Urinary bladder (tissue), 4 donors: Measurements from ENCODE around the gene PRCC. TPM values are rescaled to one million over a fixed set of nuclear protein-coding genes. Genes with fewer than 3 reads are reported as not detected.

Experiments
- DNase-seq: peaks from one replicate; pipeline ENCODE4 v3.0.0-alpha.2; 2015; ENCODE audit errors: extremely low spot score
- H3K27ac ChIP-seq: one replicate; pipeline ENCODE4 v1.5.1; 2013; ENCODE audit warnings: low read depth, mild to moderate bottlenecking, moderate library complexity
- H3K36me3 ChIP-seq: one replicate; pipeline ENCODE4 v1.6.1; 2013; ENCODE audit warnings: mild to moderate bottlenecking, moderate library complexity; ENCODE audit not compliant: insufficient read depth
- H3K4me1 ChIP-seq: one replicate; pipeline ENCODE4 v1.6.1; 2013; ENCODE audit warnings: mild to moderate bottlenecking, moderate library complexity; ENCODE audit not compliant: insufficient read depth
- H3K4me3 ChIP-seq: one replicate; pipeline ENCODE4 v1.5.1; 2013; ENCODE audit warnings: low read depth, low read length
- WGBS: extraction: QIAGEN DNeasy Blood & Tissue Kit; methylation state at CpG from one replicate; pipeline ENCODE4 v1.1.7; 2013; 5-methylcytosine and 5-hydroxymethylcytosine counted together
- polyA plus RNA-seq: library from polyadenylated mRNA; stranded (reverse); fragments of 200-250 nt; gene quantifications from one replicate; pipeline ENCODE4 v1.2.3, GENCODE V29; 2013
- total RNA-seq: library from RNA; depleted of rRNA; stranded (reverse); fragments of >200 nt; gene quantifications from one replicate; pipeline ENCODE4 v1.2.3, GENCODE V29; 2014
- donor health status: healthy with polysubstance abuse.
- donor health status: healthy.

The PRCC gene
- total and polyA plus RNA-seq, 2 donors, result 17.7 to 49.5 TPM

DNA sequence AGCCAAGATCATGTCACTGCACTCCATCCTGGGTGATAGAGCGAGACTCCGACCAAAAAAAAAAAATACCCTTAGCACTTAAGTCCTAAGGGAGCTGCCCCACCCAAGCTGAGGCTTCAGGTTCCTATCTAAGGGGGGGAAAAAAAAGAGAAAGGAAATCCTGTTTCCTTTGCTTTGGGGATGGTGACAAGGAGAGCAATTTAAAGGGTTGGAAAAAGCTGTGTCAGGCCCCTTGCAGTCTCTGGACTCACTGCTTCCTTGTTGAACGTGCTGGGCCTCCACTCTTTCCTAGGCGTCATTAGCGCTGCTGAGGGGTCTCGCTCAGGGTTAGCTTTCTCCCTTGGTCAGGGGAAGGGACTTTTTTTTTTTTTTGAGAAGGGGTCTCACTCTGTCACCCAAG, 18.1 kb downstream of the PRCC start:
- no peaks in the 10 kb centered on the region for H3K4me1 ChIP-seq
- H3K27ac ChIP-seq, result no peak overlapping the region
- DNase-seq, result no peak
- 90% methylated on average over 6 of the region's 6 CpGs for WGBS
- H3K4me3 ChIP-seq, result no peak overlapping the region
- H3K36me3 ChIP-seq, result peaks cover 6% of the 10 kb centered on the region

DNA sequence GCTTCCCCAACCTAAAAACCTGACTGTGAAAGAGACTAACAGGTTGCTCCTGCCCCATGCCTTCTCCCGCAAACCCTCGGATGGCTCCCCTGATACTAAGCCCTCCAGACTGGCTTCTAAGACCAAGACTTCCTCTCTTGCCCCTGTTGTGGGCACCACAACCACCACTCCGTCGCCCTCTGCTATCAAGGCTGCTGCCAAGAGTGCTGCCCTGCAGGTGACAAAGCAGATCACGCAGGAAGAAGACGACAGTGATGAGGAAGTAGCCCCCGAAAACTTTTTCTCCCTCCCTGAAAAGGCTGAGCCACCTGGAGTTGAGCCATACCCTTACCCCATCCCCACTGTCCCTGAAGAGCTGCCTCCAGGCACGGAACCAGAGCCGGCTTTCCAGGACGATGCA, 19.3 kb downstream of the PRCC start:
- no peak overlapping the region for H3K27ac ChIP-seq
- no peak overlapping the region for H3K4me3 ChIP-seq
- no peak for DNase-seq
- H3K36me3 ChIP-seq, result peaks cover 6% of the 10 kb centered on the region
- no peaks in the 10 kb centered on the region for H3K4me1 ChIP-seq
- WGBS, result 90% methylated on average over 10 of the region's 10 CpGs

DNA sequence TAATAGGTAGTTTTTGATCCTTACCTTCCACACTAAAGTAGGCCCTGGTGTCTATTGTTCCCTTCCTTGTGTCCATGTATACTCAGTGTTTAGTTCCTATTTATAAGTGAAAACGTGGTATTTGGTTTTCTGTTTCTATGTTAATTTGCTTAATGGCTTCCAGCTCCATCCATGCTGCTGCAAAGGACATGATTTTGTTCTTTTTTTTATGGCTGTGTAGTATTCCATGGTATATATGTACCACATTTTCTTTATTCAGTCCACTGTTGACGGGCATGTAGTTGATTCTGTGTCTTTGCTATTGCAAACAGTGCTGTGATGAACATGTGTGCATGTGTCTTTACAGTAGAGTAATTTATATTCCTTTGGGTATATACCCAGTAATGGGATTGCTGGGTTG, 20.8 kb downstream of the PRCC start:
- Histone ChIP-seq H3K4me3 (no peak overlapping the region), H3K36me3 (peaks cover 6% of the 10 kb centered on the region), H3K4me1 (no peaks in the 10 kb centered on the region), H3K27ac (no peak overlapping the region)
- no peak for DNase-seq
- 95% methylated on average over 2 of the region's 2 CpGs for WGBS

DNA sequence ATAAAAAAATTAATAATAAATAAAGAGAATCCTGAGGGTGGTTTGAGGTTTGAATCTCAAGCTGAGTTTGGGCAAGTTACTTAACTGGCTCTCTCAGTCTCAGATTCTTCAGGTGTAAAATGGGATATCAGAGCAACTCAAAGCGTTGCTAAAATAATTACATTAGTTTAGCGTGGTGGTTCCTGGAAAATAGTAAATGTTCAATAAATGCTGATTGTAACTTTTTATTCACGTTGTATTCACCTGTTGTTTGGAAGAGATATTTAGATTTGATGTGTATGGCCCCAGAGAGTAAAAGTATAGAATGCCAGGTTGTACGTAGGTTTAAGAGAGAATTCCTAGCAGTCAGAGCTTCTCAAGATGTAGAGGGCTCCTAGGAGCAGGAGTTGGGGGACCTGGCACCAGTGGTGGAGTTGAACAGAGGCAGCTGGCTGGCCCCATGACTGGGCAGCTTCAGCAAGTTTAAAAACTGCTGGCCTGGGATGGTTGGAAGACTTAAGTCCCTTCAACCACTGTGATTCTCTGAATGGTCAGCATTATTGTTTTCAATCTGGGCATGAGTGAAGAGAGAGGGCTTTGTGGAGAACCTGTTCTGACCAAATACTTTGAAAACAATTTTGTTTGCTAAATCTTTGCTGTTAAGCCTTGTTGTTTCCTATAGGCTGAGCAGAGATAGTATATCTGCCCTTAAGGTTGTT, 22.4 kb downstream of the PRCC start:
- H3K27ac ChIP-seq, result no peak overlapping the region

DNA sequence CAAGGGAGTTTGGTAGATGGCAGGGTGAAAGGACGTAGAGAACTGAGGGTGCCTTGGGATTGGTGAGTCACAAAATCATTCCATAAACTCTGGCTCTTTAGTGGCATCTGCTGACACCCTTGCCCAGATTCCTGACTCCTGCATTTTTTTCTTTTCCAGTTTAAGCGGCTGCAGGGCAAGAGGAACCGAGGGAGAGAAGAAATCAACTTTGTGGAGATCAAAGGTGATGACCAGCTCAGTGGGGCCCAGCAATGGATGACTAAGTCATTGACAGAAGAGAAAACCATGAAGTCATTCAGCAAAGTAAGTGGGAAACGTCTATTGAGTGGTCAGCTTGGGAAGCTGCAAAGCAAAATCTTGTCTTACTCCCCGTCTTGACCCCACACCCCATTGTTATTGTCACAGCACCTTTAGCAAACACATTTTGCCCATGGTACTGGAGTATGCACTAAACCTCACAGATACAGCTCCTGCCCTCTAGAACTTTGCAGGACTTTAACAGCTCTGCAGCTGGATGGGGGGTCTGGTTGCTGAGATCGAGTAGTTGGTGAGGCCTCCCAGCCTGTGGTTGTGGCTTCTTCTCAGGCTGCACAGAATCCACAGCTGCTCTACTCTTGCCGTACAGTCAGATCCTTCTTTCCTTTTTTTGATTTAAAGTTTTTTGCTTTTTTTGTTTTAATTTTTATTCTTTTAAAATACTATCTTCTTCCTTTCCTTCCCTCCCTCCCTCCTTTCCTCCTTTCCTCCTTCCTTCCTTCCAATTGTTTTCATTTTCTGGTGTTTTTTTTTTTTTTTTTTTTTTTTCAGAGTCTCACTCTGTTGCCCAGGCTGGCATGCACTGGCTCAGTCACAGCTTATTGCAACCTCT, 27.4 kb downstream of the PRCC start:
- Histone ChIP-seq H3K4me1 (no peaks in the 10 kb centered on the region), H3K4me3 (no peak overlapping the region), H3K27ac (no peak overlapping the region), H3K36me3 (peaks cover 2% of the 10 kb centered on the region)
- WGBS, result 83% methylated on average over 7 of the region's 7 CpGs
- DNase-seq, result no peak

More for the DNA sequence above, 22.4 kb downstream of the PRCC start:
- H3K36me3 ChIP-seq, result peaks cover 5% of the 10 kb centered on the region
- no peak overlapping the region for H3K4me3 ChIP-seq
- WGBS, result 87% methylated on average over 4 of the region's 4 CpGs
- no peaks in the 10 kb centered on the region for H3K4me1 ChIP-seq
- no peak for DNase-seq

DNA sequence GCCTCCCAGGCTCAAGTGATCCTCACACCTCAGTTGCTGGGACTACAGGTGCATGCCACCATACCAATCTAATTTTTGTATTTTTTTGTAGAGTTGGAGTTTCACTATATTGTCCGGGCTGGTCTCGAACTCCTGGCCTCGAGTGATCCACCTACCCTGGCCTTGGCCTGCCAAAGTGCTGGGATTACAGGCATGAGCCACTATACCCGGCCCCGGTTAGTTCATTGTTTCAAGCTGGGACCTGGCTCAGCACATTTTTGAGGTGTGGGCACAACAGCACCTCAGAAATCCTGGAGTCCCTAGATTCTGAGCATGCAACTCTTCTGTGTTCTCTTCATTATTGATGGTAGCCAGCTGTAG, 28.0 kb downstream of the PRCC start:
- Histone ChIP-seq H3K4me1 (no peaks in the 10 kb centered on the region), H3K4me3 (no peak overlapping the region), H3K27ac (no peak overlapping the region), H3K36me3 (peaks cover 6% of the 10 kb centered on the region)
- 96% methylated on average over 5 of the region's 5 CpGs for WGBS
- DNase-seq, result no peak

DNA sequence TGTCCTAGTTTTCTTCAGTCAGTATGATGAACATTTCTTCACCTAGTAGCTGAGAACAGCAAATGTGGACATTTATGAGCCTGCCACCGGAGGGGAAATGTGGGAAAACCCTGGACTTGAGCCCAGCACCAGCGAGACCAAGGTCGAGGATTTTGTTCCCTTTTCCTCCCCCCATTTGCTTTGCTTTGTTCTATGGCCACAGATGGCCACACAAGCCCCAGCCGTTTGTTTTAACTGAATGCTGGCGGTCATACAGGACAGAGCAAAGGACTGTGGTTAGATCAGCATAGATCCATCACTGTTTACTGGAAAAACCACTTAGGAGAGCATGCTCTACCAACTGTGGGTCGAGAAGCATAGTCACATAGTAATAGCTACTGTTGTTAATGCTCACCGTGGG, 28.5 kb downstream of the PRCC start:
- Histone ChIP-seq H3K36me3 (peaks cover 6% of the 10 kb centered on the region), H3K27ac (no peak overlapping the region), H3K4me1 (no peaks in the 10 kb centered on the region), H3K4me3 (no peak overlapping the region)
- no peak for DNase-seq
- 65% methylated on average over 7 of the region's 7 CpGs for whole genome bisulfite sequencing

DNA sequence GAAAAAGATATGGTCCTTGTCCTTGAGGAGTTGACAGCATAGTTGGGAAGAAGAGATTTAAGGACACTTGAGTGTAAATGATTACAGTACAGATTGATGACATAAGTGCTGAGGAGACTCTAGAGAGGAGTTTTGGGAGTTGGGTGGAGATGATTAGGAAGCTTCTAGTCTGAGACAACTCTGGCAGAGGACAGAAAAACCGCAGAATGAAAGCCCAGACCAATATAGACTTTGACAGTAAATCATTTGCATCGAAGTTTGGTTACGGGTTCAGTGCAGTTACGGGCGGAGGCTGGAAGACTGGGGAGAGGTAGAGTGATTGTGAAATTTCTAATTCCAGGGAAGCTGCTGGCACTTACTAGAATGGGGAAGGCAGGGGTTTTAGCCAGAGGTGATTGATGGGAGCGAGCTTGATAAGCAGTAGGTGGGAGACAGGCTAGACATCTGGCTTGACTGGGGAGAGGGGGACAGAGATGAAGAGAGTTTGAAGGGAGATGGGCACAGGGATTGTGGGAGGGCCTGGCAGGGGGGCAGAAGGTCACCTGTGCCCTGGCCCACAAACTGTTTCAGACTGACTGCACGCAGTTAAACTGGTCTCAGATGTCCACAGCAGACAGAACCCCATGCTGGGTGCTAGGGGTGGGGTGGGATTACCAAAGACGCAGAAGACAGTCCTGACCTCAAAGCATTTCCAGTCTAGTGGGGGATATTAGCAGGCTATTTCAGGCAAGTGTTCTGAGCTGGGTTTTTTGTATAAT, 29.2 kb downstream of the PRCC start:
- Histone ChIP-seq H3K27ac (no peak overlapping the region), H3K4me1 (no peaks in the 10 kb centered on the region), H3K36me3 (peaks cover 6% of the 10 kb centered on the region), H3K4me3 (no peak overlapping the region)
- 89% methylated on average over 8 of the region's 8 CpGs for WGBS
- DNase-seq, result no peak

DNA sequence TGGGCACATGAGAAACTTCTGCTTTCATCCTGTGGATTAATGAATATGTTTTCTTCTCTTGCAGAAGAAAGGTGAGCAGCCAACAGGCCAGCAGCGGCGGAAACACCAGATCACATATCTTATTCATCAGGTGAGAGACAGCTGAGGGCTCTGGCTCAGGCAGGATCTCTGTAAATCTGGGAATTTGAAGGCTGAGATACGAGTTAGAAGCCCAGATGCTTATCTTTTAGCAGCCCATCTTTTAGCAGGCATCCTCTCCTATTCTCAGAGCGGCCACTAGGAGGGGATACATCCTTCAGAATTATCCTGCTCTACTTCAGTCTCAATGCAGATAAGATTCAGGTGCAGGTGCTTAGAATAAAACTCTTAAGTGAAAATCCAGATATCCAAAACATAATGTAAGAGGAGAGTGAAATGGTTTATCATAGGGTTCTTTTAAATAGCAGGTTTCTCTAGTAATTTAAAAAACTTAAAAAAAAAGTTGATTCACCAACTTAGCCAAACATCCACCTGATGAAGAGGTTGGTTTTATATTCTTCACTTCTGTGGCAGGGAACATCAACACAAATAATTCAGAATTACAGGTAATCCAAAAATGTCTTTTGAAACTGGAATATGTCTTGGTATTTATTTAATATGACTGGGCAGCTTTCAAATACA, 30.0 kb downstream of the PRCC start:
- H3K27ac ChIP-seq, result no peak overlapping the region
- no peaks in the 10 kb centered on the region for H3K4me1 ChIP-seq
- DNase-seq, result no peak
- WGBS, result 43% methylated on average over 4 of the region's 4 CpGs
- no peak overlapping the region for H3K4me3 ChIP-seq
- peaks cover 6% of the 10 kb centered on the region for H3K36me3 ChIP-seq

DNA sequence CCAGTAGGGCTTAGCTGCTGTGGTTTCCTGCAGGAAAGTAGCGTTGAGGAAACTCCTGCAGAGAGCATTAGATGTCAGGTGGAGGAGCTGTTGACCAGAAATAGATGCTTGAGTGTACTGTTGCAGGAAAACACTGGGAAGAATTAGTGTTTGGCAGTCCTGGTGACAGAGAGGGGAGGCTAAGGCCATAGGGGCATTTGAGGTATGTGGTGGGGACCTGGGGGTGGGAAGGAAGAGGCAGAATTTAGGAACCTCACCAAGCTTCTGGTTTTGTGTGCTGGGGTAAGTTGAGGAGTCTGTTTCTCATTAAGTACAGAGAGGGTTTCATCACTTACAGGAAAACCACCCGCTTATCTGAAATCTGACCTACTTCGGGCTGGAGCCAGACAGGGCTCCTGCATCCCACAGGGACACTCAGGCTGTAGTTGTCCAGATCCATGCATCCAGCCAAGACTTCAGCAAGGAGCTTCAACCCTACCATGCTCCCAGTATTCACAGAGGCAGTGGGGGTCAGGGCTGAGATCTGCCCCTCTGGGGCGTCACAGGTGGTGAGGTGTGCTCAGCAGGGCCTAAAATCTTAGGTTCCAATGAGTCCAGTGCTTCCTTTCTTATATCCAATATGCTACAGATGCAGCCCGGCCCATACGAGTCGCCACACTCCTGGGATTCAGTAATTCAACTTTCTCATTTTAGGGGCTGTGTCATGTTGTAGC, 34.2 kb downstream of the PRCC start:
- Histone ChIP-seq H3K27ac (no peak overlapping the region), H3K4me1 (no peaks in the 10 kb centered on the region), H3K36me3 (peaks cover 4% of the 10 kb centered on the region), H3K4me3 (no peak overlapping the region)
- no peak for DNase-seq
- WGBS, result 64% methylated on average over 7 of the region's 7 CpGs

DNA sequence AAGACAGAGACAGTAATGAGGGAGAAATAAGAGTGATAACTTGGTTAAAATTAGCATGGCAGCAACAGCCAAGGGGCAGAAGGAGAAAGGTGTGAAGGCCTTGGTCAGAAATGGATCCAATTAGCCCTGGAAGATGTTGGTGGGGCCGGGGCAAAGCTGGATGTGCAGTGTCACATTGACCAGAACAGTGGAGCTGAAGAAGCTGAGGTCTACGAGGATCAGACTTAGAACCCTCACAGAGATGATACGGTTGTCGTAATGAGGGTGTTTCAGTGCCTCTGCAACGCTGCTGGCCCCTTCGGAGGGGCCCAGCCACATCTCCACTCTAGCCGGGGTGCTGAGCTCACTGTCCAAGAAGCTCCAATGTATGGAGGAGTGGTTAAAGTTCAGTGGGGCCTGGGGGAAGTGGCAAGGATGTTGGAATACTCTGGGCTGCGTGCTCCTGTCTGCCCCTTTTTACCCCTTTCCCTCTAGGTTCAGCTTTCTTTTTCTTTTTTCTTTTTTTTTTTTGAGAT, 35.1 kb downstream of the PRCC start:
- Histone ChIP-seq H3K36me3 (peaks cover 4% of the 10 kb centered on the region), H3K27ac (no peak overlapping the region), H3K4me3 (no peak overlapping the region), H3K4me1 (no peaks in the 10 kb centered on the region)
- WGBS, result 92% methylated on average over 8 of the region's 8 CpGs
- DNase-seq, result no peak

DNA sequence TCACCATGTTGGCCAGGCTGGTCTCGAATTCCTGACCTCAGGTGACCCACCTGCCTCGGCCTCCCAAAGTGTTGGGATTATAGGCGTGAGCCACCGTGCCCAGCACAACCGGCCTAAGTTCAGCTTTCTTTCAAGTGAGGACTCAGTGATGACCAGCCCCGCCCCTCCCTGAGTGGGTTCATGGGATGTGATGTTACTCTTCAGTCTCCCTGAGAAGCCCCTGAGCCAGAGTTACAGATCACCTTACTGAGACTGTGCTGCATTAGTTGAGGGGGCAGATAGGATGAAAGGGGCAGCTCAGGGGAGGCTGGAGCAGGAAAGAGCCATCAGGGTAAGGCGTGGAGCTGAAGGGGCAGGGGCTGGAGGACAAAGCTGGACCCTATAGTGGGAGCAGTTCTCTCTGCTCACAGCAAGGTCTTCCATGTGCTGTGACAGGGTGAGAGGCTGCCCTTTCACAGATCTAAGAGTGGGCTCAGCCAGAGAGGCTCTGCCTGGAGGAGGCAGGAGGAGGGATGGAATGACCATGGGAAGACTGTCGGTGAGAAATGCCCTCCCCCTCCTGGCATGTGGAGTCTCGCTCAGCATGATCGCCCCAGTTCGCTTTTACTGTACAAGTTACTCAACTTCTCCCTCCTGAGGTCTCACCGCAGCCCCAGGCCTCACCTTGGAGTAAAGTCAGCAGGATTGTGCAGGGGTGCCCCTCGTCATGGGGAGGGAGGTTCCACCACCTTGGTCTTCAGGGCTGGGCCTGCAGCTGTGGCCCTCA, 35.9 kb downstream of the PRCC start:
- no peak overlapping the region for H3K27ac ChIP-seq
- WGBS, result 87% methylated on average over 13 of the region's 13 CpGs
- no peak for DNase-seq
- peaks cover 4% of the 10 kb centered on the region for H3K36me3 ChIP-seq
- no peak overlapping the region for H3K4me3 ChIP-seq
- H3K4me1 ChIP-seq, result no peaks in the 10 kb centered on the region
